K562 (cell line): ENCODE measurements around the gene MRPS30. TPM values are rescaled to one million over a fixed set of nuclear protein-coding genes. Genes with fewer than 3 reads are reported as not detected.

Source experiments
- BCL6 ChIP-seq: fragments of 250-450 bp; sonication (Bioruptor Pico); IDR thresholded peaks from 2 replicates; pipeline ENCODE4 v1.4.0; 2020
- CCNT2 ChIP-seq: IDR thresholded peaks from 2 replicates; pipeline ENCODE4 v1.6.1; 2011; ENCODE audit warnings: borderline replicate concordance, low read depth, mild to moderate bottlenecking, moderate library complexity, mixed read lengths, low read length; ENCODE audit not compliant: insufficient read length; ENCODE audit errors: extremely low read depth
- DNMT1 ChIP-seq: fragments of 450-650 bp; IDR thresholded peaks from 2 replicates; pipeline ENCODE4 v1.6.1; 2016; ENCODE audit warnings: antibody characterized with exemption, mild to moderate bottlenecking
- ESRRA ChIP-seq: fragments of 450-650 bp; IDR thresholded peaks from 2 replicates; pipeline ENCODE4 v1.6.1; 2014; ENCODE audit warnings: low read depth, mild to moderate bottlenecking, moderate library complexity, borderline replicate concordance
- GABPB2 ChIP-seq: fragments of 250-450 bp; sonication (Bioruptor Pico); conservative IDR thresholded peaks from 2 replicates; pipeline ENCODE4 v1.5.1; 2021; ENCODE audit warnings: mild to moderate bottlenecking
- JUNB ChIP-seq: fragments of 450-650 bp; formaldehyde crosslinking; conservative IDR thresholded peaks from 2 replicates; pipeline ENCODE4 v1.4.0; 2020; ENCODE audit warnings: mild to moderate bottlenecking
- PML ChIP-seq: IDR thresholded peaks from 2 replicates; pipeline ENCODE4 v1.6.1; 2012; ENCODE audit warnings: low read length, inconsistent platforms
- SRSF1 ChIP-seq: fragments of 200-400 bp; formaldehyde crosslinking; IDR thresholded peaks from 2 replicates; pipeline ENCODE4 v1.6.1; 2017; ENCODE audit warnings: mild to moderate bottlenecking, low read depth, low read length, moderate library complexity
- TARDBP ChIP-seq: fragments of 450-650 bp; IDR thresholded peaks from 2 replicates; pipeline ENCODE4 v1.6.1; 2016
- TEAD2 ChIP-seq: fragments of 450-650 bp; IDR thresholded peaks from 2 replicates; pipeline ENCODE4 v1.6.1; 2016; ENCODE audit warnings: missing genetic modification characterization, control low read depth, missing compliant biosample characterization
- YBX1 ChIP-seq: fragments of 450-650 bp; IDR thresholded peaks from 2 replicates; pipeline ENCODE4 v1.7.1; 2016; ENCODE audit warnings: mild to moderate bottlenecking
- ZBED1 ChIP-seq: IDR thresholded peaks from 2 replicates; pipeline ENCODE4 v1.6.1; 2014
- ZNF507 ChIP-seq: conservative IDR thresholded peaks from 2 replicates; pipeline ENCODE4 v1.6.1; 2017; ENCODE audit warnings: missing genetic modification characterization, missing compliant biosample characterization
- polyA plus RNA-seq, 8 experiments: library from polyadenylated mRNA; depleted of rRNA in 4 of 8; stranded (reverse) in 5 of 8; unstranded in 3 of 8; fragments of >200 nt; fragmentation: Nextera tagmentation in 2 of 8; fragmentation: Illumina TruSeq in 1 of 8; extraction: Ambion mirVana in 2 of 8; extraction: Trizol in 1 of 8; gene quantifications; 2 replicates each; pipeline versions ENCODE4 v1.2.1 to v1.2.3, GENCODE V29; 2011 to 2014; ENCODE audit warnings: inconsistent platforms in 1 of 8, missing spikeins in 1 of 8
- total RNA-seq, 7 experiments: library from RNA; depleted of rRNA in 6 of 7; stranded (reverse); fragments of >200 nt in 6 of 7; fragmentation: Illumina TruSeq in 2 of 7; extraction: Trizol in 2 of 7; gene quantifications; 2 replicates each; pipeline versions ENCODE4 v1.2.1 to v1.2.3, GENCODE V29; 2011 to 2021; ENCODE audit warnings: low replicate concordance in 1 of 7
- TF ChIP-seq, protein P1 (sequence below): sonication (generic); formaldehyde crosslinking; IDR thresholded peaks from 2 replicates; pipeline ENCODE4 v1.8.0; 2022; ENCODE audit warnings: mild to moderate bottlenecking, missing genetic modification reagents
- TF ChIP-seq, protein P2 (sequence below), 2 experiments: fragments of 450-650 bp; IDR thresholded peaks; 2 replicates each; pipeline ENCODE4 v1.6.1; 2016
- TF ChIP-seq, protein P3 (sequence below): fragments of 250-450 bp; sonication (Bioruptor Pico); IDR thresholded peaks from 2 replicates; pipeline ENCODE4 v1.8.0; 2022; ENCODE audit warnings: moderate library complexity, mild to moderate bottlenecking, inconsistent platforms
- TF ChIP-seq, protein P4 (sequence below): sonication (generic); formaldehyde crosslinking; IDR thresholded peaks from 2 replicates; pipeline ENCODE4 v1.8.0; 2022; ENCODE audit warnings: missing genetic modification reagents, mild to moderate bottlenecking, borderline replicate concordance
- TF ChIP-seq, protein P5 (sequence below): sonication (generic); formaldehyde crosslinking; IDR thresholded peaks from 2 replicates; pipeline ENCODE4 v1.5.0; 2020; ENCODE audit warnings: missing genetic modification reagents

Gene MRPS30
- total and polyA plus RNA-seq, 9 of the 15 experiments (the other 6 are each of a cell fraction or from before 2014, with no cell fraction given), result 24.3 to 145 (median 114) TPM

DNA sequence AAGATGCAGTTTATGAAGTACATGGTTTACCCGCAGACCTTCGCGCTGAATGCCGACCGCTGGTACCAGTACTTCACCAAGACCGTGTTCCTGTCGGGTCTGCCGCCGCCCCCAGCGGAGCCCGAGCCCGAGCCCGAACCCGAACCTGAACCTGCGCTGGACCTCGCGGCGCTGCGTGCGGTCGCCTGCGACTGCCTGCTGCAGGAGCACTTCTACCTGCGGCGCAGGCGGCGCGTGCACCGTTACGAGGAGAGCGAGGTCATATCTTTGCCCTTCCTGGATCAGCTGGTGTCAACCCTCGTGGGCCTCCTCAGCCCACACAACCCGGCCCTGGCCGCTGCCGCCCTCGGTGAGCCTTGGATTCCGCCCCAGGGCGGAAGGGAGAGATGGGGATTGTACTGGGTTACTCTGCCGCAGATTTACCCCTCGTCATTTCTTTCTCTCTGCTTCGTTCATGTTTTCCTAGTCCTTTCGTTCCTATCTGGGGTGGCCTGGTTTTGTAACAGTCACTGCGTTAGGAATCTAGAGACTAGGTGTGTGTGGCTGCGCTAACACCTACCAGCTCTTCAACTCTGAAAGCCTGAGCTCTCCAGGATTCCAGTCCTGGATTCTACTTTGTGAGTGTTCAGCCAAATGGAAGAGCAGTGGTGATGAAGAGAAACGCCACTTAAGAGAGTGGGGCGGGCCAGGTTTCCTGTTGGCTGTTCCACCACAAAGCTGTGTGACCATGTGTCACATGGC is 638 bp downstream of the MRPS30 start (continued):
- TF ChIP-seq, protein P1, sequence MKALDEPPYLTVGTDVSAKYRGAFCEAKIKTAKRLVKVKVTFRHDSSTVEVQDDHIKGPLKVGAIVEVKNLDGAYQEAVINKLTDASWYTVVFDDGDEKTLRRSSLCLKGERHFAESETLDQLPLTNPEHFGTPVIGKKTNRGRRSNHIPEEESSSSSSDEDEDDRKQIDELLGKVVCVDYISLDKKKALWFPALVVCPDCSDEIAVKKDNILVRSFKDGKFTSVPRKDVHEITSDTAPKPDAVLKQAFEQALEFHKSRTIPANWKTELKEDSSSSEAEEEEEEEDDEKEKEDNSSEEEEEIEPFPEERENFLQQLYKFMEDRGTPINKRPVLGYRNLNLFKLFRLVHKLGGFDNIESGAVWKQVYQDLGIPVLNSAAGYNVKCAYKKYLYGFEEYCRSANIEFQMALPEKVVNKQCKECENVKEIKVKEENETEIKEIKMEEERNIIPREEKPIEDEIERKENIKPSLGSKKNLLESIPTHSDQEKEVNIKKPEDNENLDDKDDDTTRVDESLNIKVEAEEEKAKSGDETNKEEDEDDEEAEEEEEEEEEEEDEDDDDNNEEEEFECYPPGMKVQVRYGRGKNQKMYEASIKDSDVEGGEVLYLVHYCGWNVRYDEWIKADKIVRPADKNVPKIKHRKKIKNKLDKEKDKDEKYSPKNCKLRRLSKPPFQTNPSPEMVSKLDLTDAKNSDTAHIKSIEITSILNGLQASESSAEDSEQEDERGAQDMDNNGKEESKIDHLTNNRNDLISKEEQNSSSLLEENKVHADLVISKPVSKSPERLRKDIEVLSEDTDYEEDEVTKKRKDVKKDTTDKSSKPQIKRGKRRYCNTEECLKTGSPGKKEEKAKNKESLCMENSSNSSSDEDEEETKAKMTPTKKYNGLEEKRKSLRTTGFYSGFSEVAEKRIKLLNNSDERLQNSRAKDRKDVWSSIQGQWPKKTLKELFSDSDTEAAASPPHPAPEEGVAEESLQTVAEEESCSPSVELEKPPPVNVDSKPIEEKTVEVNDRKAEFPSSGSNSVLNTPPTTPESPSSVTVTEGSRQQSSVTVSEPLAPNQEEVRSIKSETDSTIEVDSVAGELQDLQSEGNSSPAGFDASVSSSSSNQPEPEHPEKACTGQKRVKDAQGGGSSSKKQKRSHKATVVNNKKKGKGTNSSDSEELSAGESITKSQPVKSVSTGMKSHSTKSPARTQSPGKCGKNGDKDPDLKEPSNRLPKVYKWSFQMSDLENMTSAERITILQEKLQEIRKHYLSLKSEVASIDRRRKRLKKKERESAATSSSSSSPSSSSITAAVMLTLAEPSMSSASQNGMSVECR (CRISPR knock-in tag), result peak; percentile 3; the same call in 1 of the 2 replicates
- TF ChIP-seq DNMT1, result no peak
- no peak for TF ChIP-seq GABPB2
- TF ChIP-seq, protein P2, sequence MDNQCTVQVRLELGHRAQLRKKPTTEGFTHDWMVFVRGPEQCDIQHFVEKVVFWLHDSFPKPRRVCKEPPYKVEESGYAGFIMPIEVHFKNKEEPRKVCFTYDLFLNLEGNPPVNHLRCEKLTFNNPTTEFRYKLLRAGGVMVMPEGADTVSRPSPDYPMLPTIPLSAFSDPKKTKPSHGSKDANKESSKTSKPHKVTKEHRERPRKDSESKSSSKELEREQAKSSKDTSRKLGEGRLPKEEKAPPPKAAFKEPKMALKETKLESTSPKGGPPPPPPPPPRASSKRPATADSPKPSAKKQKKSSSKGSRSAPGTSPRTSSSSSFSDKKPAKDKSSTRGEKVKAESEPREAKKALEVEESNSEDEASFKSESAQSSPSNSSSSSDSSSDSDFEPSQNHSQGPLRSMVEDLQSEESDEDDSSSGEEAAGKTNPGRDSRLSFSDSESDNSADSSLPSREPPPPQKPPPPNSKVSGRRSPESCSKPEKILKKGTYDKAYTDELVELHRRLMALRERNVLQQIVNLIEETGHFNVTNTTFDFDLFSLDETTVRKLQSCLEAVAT (IDR thresholded peaks at IDR 0.05), result no peak; a peak in 1 of 4 replicates
- TF ChIP-seq, protein P3, sequence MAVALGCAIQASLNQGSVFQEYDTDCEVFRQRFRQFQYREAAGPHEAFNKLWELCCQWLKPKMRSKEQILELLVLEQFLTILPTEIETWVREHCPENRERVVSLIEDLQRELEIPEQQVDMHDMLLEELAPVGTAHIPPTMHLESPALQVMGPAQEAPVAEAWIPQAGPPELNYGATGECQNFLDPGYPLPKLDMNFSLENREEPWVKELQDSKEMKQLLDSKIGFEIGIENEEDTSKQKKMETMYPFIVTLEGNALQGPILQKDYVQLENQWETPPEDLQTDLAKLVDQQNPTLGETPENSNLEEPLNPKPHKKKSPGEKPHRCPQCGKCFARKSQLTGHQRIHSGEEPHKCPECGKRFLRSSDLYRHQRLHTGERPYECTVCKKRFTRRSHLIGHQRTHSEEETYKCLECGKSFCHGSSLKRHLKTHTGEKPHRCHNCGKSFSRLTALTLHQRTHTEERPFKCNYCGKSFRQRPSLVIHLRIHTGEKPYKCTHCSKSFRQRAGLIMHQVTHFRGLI (CRISPR knock-in tag), result no peak
- no peak; the same call in 1 of the 2 replicates for TF ChIP-seq ESRRA
- TF ChIP-seq, protein P4, sequence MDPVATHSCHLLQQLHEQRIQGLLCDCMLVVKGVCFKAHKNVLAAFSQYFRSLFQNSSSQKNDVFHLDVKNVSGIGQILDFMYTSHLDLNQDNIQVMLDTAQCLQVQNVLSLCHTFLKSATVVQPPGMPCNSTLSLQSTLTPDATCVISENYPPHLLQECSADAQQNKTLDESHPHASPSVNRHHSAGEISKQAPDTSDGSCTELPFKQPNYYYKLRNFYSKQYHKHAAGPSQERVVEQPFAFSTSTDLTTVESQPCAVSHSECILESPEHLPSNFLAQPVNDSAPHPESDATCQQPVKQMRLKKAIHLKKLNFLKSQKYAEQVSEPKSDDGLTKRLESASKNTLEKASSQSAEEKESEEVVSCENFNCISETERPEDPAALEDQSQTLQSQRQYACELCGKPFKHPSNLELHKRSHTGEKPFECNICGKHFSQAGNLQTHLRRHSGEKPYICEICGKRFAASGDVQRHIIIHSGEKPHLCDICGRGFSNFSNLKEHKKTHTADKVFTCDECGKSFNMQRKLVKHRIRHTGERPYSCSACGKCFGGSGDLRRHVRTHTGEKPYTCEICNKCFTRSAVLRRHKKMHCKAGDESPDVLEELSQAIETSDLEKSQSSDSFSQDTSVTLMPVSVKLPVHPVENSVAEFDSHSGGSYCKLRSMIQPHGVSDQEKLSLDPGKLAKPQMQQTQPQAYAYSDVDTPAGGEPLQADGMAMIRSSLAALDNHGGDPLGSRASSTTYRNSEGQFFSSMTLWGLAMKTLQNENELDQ, result no peak
- no peak for TF ChIP-seq PML
- TF ChIP-seq SRSF1, result no peak
- no peak for TF ChIP-seq YBX1
- TF ChIP-seq ZBED1, result no peak
- TF ChIP-seq TEAD2 (tag), result no peak
- TF ChIP-seq JUNB (CRISPR knock-in tag), result no peak
- TF ChIP-seq, protein P5, sequence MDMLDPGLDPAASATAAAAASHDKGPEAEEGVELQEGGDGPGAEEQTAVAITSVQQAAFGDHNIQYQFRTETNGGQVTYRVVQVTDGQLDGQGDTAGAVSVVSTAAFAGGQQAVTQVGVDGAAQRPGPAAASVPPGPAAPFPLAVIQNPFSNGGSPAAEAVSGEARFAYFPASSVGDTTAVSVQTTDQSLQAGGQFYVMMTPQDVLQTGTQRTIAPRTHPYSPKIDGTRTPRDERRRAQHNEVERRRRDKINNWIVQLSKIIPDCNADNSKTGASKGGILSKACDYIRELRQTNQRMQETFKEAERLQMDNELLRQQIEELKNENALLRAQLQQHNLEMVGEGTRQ (CRISPR knock-in tag), result peak; percentile 36; the same call in 1 of the 2 replicates
- TF ChIP-seq BCL6 (CRISPR knock-in tag), result no peak
- no peak for TF ChIP-seq ZNF507
- TF ChIP-seq CCNT2, result peak; percentile 9
- TF ChIP-seq TARDBP, result no peak
